GM19324 (cell line): ENCODE results near the gene TOR1A.
A peak's percentile ranks its signal among the peaks of the same experiment; 100 is the strongest.

Experiments
- ATAC-seq: cut with Tn5 transposase; IDR thresholded peaks from one replicate; pipeline ENCODE4 v1.9.1; 2021; ENCODE audit warnings: mild to moderate bottlenecking, moderate library complexity; ENCODE audit not compliant: unreplicated experiment, low FRiP score

Gene TOR1A

GRCh38 chr9:129853614-129854013, 29.7 kb upstream of the TOR1A start:
- no peak for ATAC-seq

- ATAC-seq, result no peak
These were observed 28.6 kb upstream of the TOR1A start for GRCh38 chr9:129852579-129852978.

- no peak for ATAC-seq
These were observed 27.9 kb upstream of the TOR1A start for GRCh38 chr9:129851821-129852220.

GRCh38 chr9:129850821-129851550, 27.1 kb upstream of the TOR1A start:
- ATAC-seq, result no peak

- no peak for ATAC-seq
These were observed 26.0 kb upstream of the TOR1A start for GRCh38 chr9:129849901-129850300.

GRCh38 chr9:129848712-129849441, 24.9 kb upstream of the TOR1A start:
- no peak for ATAC-seq

GRCh38 chr9:129845373-129845772, 21.4 kb upstream of the TOR1A start:
- ATAC-seq, result no peak

GRCh38 chr9:129841071-129841470, 17.1 kb upstream of the TOR1A start:
- no peak for ATAC-seq

- ATAC-seq, result no peak
These were observed 16.1 kb upstream of the TOR1A start for GRCh38 chr9:129840034-129840433.

- ATAC-seq, result no peak
These were observed 15.5 kb upstream of the TOR1A start for GRCh38 chr9:129839324-129840023.

GRCh38 chr9:129838707-129839259, 14.8 kb upstream of the TOR1A start:
- ATAC-seq, result no peak

- no peak for ATAC-seq
These were observed 12.5 kb upstream of the TOR1A start for GRCh38 chr9:129836311-129837007.

GRCh38 chr9:129835860-129836223, 11.9 kb upstream of the TOR1A start:
- no peak for ATAC-seq

- ATAC-seq, result peak; percentile 95
These were observed 11.4 kb upstream of the TOR1A start, which contains the start of the genes C9orf78 and USP20 for GRCh38 chr9:129835128-129835859. Gene C9orf78 (minus strand): TSS chr9:129835275. CDS start chr9:129835221, 54 bp downstream. Gene USP20 (plus strand): TSS chr9:129835458. CDS start chr9:129852556, 17,098 bp downstream.

GRCh38 chr9:129834489-129835127, 10.7 kb upstream of the TOR1A start:
- peak; percentile 29 for ATAC-seq

- ATAC-seq, result no peak
These were observed 9.0 kb upstream of the TOR1A start for GRCh38 chr9:129832982-129833381.

- no peak for ATAC-seq
These were observed 5.0 kb upstream of the TOR1A start for GRCh38 chr9:129828969-129829368.

- ATAC-seq, result no peak
These were observed 4.1 kb upstream of the TOR1A start for GRCh38 chr9:129828051-129828450.

- ATAC-seq, result no peak
These were observed 2.8 kb upstream of the TOR1A start for GRCh38 chr9:129826759-129827158.
